Fibroblast of lung (primary cell): ENCODE results near the gene ATP8A2.

Experiments
- CTCF ChIP-seq, 2 donors: IDR thresholded peaks in 1 of 2; conservative IDR thresholded peaks in 1 of 2; 1 replicate in 1 of 2; 2 replicates in 1 of 2; pipeline ENCODE4 v1.5.1; 2011 to 2012; ENCODE audit warnings: low read length in 2 of 2, control low read depth in 1 of 2, inconsistent platforms in 1 of 2, low read depth in 1 of 2, mild to moderate bottlenecking in 1 of 2
- EZH2 ChIP-seq: IDR thresholded peaks from 2 replicates; pipeline ENCODE4 v1.5.1; 2012; ENCODE audit warnings: low read length, control low read depth, mild to moderate bottlenecking; ENCODE audit errors: missing control alignments

- TF ChIP-seq CTCF (conservative IDR thresholded peaks at IDR 0.05 in 1 of 2, IDR thresholded peaks at IDR 0.05 in 1 of 2; ENCODE audit: low read depth in 1 of 2, low read length in 2 of 2) (no peak), EZH2 (no peak)
Observed at GRCh38 chr13:26007261-26008125, 635.7 kb downstream of the ATP8A2 start.
